Iris pigment epithelial cell (primary cell): ENCODE measurements around the gene MAP2K3.

Experiments used
- DNase-seq: peaks from one replicate; pipeline ENCODE4 v3.0.0-alpha.2; 2011; ENCODE audit warnings: low read depth

Gene MAP2K3

GRCh38 chr17:21352221-21352980 lies 67.9 kb downstream of the MAP2K3 start:
- no peak for DNase-seq

- DNase-seq: no peak
Measured at GRCh38 chr17:21352981-21353265, 68.4 kb downstream of the MAP2K3 start.

GRCh38 chr17:21353326-21354010 lies 69.0 kb downstream of the MAP2K3 start:
- peak; percentile 39 for DNase-seq

- DNase-seq: no peak
Measured at GRCh38 chr17:21354796-21355385, 70.4 kb downstream of the MAP2K3 start.

- DNase-seq: no peak
Measured at GRCh38 chr17:21355586-21355985, 71.1 kb downstream of the MAP2K3 start.

- DNase-seq: no peak
Measured at GRCh38 chr17:21356537-21357127, 72.1 kb downstream of the MAP2K3 start.

- DNase-seq: no peak
Measured at GRCh38 chr17:21357281-21357680, 72.8 kb downstream of the MAP2K3 start.

- DNase-seq: no peak
Measured at GRCh38 chr17:21357696-21358656, 73.5 kb downstream of the MAP2K3 start.

- peak; percentile 12 for DNase-seq
Measured at GRCh38 chr17:21358682-21359482, 74.4 kb downstream of the MAP2K3 start.

GRCh38 chr17:21359483-21359840 lies 75.0 kb downstream of the MAP2K3 start:
- DNase-seq: no peak

GRCh38 chr17:21360048-21360447 lies 75.5 kb downstream of the MAP2K3 start:
- no peak for DNase-seq

- DNase-seq: no peak
Measured at GRCh38 chr17:21361020-21361809, 76.7 kb downstream of the MAP2K3 start.

GRCh38 chr17:21362331-21362931 lies 77.9 kb downstream of the MAP2K3 start:
- no peak for DNase-seq

- no peak for DNase-seq
Measured at GRCh38 chr17:21363776-21364642, 79.5 kb downstream of the MAP2K3 start.
